A673 (cell line): Measurements from ENCODE around the gene USH1G.
"Not testable (repeated sequence)": the region's sequence is repeated elsewhere in the genome, so short reads cannot be mapped to it uniquely, and the experiment has no call there.

Experiments
- CTCF ChIP-seq: fragments of 300-800, 200-600 bp; sonication (generic); conservative IDR thresholded peaks from 2 replicates; pipeline ENCODE4 v1.5.1; 2017; ENCODE audit warnings: low read depth, mild to moderate bottlenecking, antibody characterized with exemption, low read length, moderate library complexity, mixed read lengths
- EZH2 ChIP-seq: fragments of 200-600 bp; sonication (generic); IDR thresholded peaks from 2 replicates; pipeline ENCODE4 v1.6.1; 2017; ENCODE audit warnings: borderline replicate concordance, low read depth, mild to moderate bottlenecking, mixed read lengths, antibody characterized with exemption, low read length; ENCODE audit not compliant: poor library complexity, severe bottlenecking

- not testable (repeated sequence) for TF ChIP-seq CTCF, EZH2
Measured at GRCh38 chr17:74909097-74909496, 14.0 kb downstream of the USH1G start.
